Endodermal cell (in vitro differentiated cells): ENCODE results near the gene DHX8. TPM values are rescaled to one million over a fixed set of nuclear protein-coding genes. Genes with fewer than 3 reads are reported as not detected.
A peak's percentile ranks its signal among the peaks of the same experiment; 100 is the strongest.
"Not testable (repeated sequence)": the region's sequence is repeated elsewhere in the genome, so short reads cannot be mapped to it uniquely, and the experiment has no call there.

Experiments
- DNase-seq: peaks from one replicate; pipeline ENCODE4 v3.0.0-alpha.2; 2017
- H3K27ac ChIP-seq: 2 replicates; pipeline ENCODE4 v1.5.1; 2013; ENCODE audit warnings: mild to moderate bottlenecking, low read depth, low read length, moderate library complexity
- H3K27me3 ChIP-seq: 2 replicates; pipeline ENCODE4 v1.6.1; 2013; ENCODE audit warnings: mild to moderate bottlenecking, low read length, moderate library complexity; ENCODE audit not compliant: insufficient read depth, control insufficient read depth, poor library complexity, severe bottlenecking
- H3K36me3 ChIP-seq: 2 replicates; pipeline ENCODE4 v1.7.0; 2013; ENCODE audit warnings: mild to moderate bottlenecking, low read length, moderate library complexity; ENCODE audit not compliant: control insufficient read depth, insufficient read depth
- H3K4me1 ChIP-seq: one replicate; pipeline ENCODE4 v1.7.0; 2013; ENCODE audit warnings: low read length; ENCODE audit not compliant: control insufficient read depth, insufficient read depth
- H3K4me3 ChIP-seq: 2 replicates; pipeline ENCODE4 v1.5.1; 2013; ENCODE audit warnings: mild to moderate bottlenecking, low read length, moderate library complexity
- H3K9ac ChIP-seq: 2 replicates; pipeline ENCODE4 v1.6.1; 2013; ENCODE audit warnings: mild to moderate bottlenecking, low read length, moderate library complexity; ENCODE audit not compliant: poor library complexity, severe bottlenecking; ENCODE audit errors: extremely low read depth
- H3K9me3 ChIP-seq: 2 replicates; pipeline ENCODE4 v1.6.1; 2013; ENCODE audit warnings: mild to moderate bottlenecking, low read length, moderate library complexity; ENCODE audit not compliant: control insufficient read depth
- H3K27ac Mint-ChIP-seq: 2 replicates; pipeline ENCODE4 v1.8.0; 2020; ENCODE audit warnings: mixed read lengths
- H3K27me3 Mint-ChIP-seq: 2 replicates; pipeline ENCODE4 v1.8.0; 2021; ENCODE audit warnings: mild to moderate bottlenecking, mixed read lengths; ENCODE audit not compliant: insufficient read depth
- H3K36me3 Mint-ChIP-seq: 2 replicates; pipeline ENCODE4 v1.8.0; 2020; ENCODE audit warnings: low read depth, mixed read lengths
- H3K4me1 Mint-ChIP-seq: 2 replicates; pipeline ENCODE4 v1.8.0; 2020; ENCODE audit warnings: mixed read lengths
- H3K4me3 Mint-ChIP-seq: 2 replicates; pipeline ENCODE4 v1.8.0; 2020; ENCODE audit warnings: mild to moderate bottlenecking, moderate library complexity, mixed read lengths
- H3K9me3 Mint-ChIP-seq: 2 replicates; pipeline ENCODE4 v1.8.0; 2020; ENCODE audit warnings: mild to moderate bottlenecking, mixed read lengths
- CTCF ChIP-seq: fragments of 200-600 bp; sonication (generic); conservative IDR thresholded peaks from 2 replicates; pipeline ENCODE4 v1.5.0; 2021; ENCODE audit warnings: antibody characterized with exemption, mild to moderate bottlenecking
- WGBS, 2 experiments: methylation state at CpG; one replicate each; pipeline versions ENCODE4 v1.1.5 to v1.1.7; 2013; ENCODE audit warnings: missing lambda C conversion rate in 2 of 2, mixed read lengths in 1 of 2; ENCODE audit not compliant: insufficient coverage in 1 of 2, insufficient read length in 1 of 2; 5-methylcytosine and 5-hydroxymethylcytosine counted together
- total RNA-seq, 2 donors: library from RNA; stranded (reverse); fragmentation: NEBNext Ultra II Directional in 1 of 2; extraction: Animal tissue kit (Norgen Biotek cat#: 25700) in 1 of 2; gene quantifications; 2 replicates in 1 of 2; 3 replicates in 1 of 2; pipeline ENCODE4 v1.2.1, GENCODE V29; 2021

DHX8 gene
- total RNA-seq, 2 donors from 2014 or later, result 53.3 to 57.1 TPM

GRCh38 chr17:43471585-43472160, 12.1 kb upstream of the DHX8 start:
- no peak overlapping the region for H3K4me3 ChIP-seq
- Mint-ChIP-seq H3K9me3 (peaks cover 1% of the 10 kb centered on the region), H3K27ac (no peak overlapping the region), H3K36me3 (no peaks in the 10 kb centered on the region), H3K4me1 (peaks cover 30% of the 10 kb centered on the region), H3K27me3 (no peaks in the 10 kb centered on the region), H3K4me3 (no peak overlapping the region)
- H3K27me3 ChIP-seq, result no peaks in the 10 kb centered on the region
- TF ChIP-seq CTCF, result no peak
- no peak overlapping the region for H3K9ac ChIP-seq
- H3K4me1 ChIP-seq, result peaks cover 4% of the 10 kb centered on the region
- H3K27ac ChIP-seq, result no peak overlapping the region
- H3K36me3 ChIP-seq, result no peaks in the 10 kb centered on the region
- 86 to 88% methylated on average over 1 of the region's 2 CpGs for WGBS, 2 experiments
- no peak for DNase-seq
- H3K9me3 ChIP-seq, result no peaks in the 10 kb centered on the region

DNA sequence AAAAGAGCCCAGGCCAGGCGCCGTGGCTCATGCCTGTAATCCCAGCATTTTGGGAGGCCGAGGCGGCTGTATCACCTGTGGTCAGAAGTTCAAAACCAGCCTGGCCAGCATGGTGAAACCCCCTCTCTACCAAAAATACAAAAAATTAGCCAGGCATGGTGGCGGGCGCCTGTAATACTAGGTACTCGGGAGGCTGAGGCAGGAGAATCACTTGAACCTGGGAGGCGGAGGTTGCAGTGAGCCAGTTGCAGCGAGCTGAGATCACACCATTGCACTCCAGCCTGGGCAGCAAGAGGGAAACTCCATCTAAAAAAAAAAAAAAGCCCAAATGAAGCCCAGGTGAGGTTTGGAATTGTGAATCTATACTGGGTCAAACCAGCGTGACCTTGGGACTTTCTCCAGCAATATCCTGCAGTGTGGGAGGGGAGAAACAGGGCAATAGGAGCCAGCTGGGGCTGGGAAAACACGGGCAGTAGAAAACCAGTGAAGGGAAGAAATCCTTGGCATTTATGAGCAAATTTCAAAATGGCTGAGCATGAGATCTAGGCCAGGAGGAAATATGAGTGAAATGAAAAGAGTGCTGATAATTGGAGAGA, 8.2 kb upstream of the DHX8 start:
- no peak overlapping the region for H3K9ac ChIP-seq
- DNase-seq, result peak; percentile 30
- 91 to 97% methylated on average over 11 of the region's 11 CpGs for WGBS, 2 experiments
- Mint-ChIP-seq H3K27ac (no peak overlapping the region), H3K4me1 (peaks cover 21% of the 10 kb centered on the region), H3K4me3 (no peak overlapping the region), H3K9me3 (no peaks in the 10 kb centered on the region), H3K36me3 (no peaks in the 10 kb centered on the region), H3K27me3 (no peaks in the 10 kb centered on the region)
- TF ChIP-seq CTCF, result no peak
- no peaks in the 10 kb centered on the region for H3K27me3 ChIP-seq
- no peak overlapping the region for H3K4me3 ChIP-seq
- H3K9me3 ChIP-seq, result no peaks in the 10 kb centered on the region
- H3K4me1 ChIP-seq, result peaks cover 5% of the 10 kb centered on the region
- H3K36me3 ChIP-seq, result no peaks in the 10 kb centered on the region
- H3K27ac ChIP-seq, result no peak overlapping the region

- H3K27ac ChIP-seq, H3K36me3 ChIP-seq, H3K27ac Mint-ChIP-seq, H3K4me3 Mint-ChIP-seq, H3K9me3 Mint-ChIP-seq, H3K36me3 Mint-ChIP-seq, H3K4me3 ChIP-seq, DNase-seq, H3K4me1 ChIP-seq, H3K27me3 Mint-ChIP-seq, H3K9ac ChIP-seq, H3K9me3 ChIP-seq, H3K27me3 ChIP-seq: not testable (repeated sequence)
- peaks cover 24% of the 10 kb centered on the region for H3K4me1 Mint-ChIP-seq
- 95 to 100% methylated on average over 3 to 9 of the region's 9 CpGs for WGBS, 2 experiments
Observed at GRCh38 chr17:43476306-43476705, 7.5 kb upstream of the DHX8 start.
